Measurements from ENCODE around the gene PPP6R3. TPM values are rescaled to one million over a fixed set of nuclear protein-coding genes. Genes with fewer than 3 reads are reported as not detected.

The PPP6R3 gene
- total and polyA plus RNA-seq, 2 of the 8 experiments (the other 6 are each of a cell fraction or from before 2014, with no cell fraction given), result 44.6 to 150 TPM

GRCh38 chr11:68552542-68552941 is 92.0 kb downstream of the PPP6R3 start:
- Histone ChIP-seq H3K4me2 (ENCODE audit: insufficient read depth in 1 of 2, low read depth in 2 of 2, low read length in 2 of 2) (no peak overlapping the region), H2BK5ac (ENCODE audit: low read depth, low read length) (no peak overlapping the region), H2AFZ (ENCODE audit: low read length) (no peak overlapping the region), H3K23me2 (ENCODE audit: low read depth, low read length) (no peaks in the 10 kb centered on the region), H2BK20ac (ENCODE audit: low read length) (no peak overlapping the region), H2BK12ac (ENCODE audit: low read depth, low read length) (no peak overlapping the region), H4K8ac (ENCODE audit: extremely low read depth, insufficient read depth, low read length) (no peak overlapping the region), H3K4ac (replicated peaks; ENCODE audit: insufficient read length, low read depth, low read length) (no peak overlapping the region), H3K4me1 (replicated peaks in 1 of 4; ENCODE audit: control insufficient read depth in 3 of 4, insufficient read depth in 4 of 4, low read length in 3 of 4) (no peaks in the 10 kb centered on the region), H4K20me1 (replicated peaks in 1 of 2; ENCODE audit: control insufficient read depth in 1 of 2, insufficient read depth in 2 of 2, low read length in 2 of 2) (peaks cover 0 to 8% of the 10 kb centered on the region in 2 experiments), H3K36me3 (ENCODE audit: control insufficient read depth in 2 of 4, insufficient read depth in 4 of 4, low read length in 3 of 4) (peaks cover 10 to 50% (median 19%) of the 10 kb centered on the region in 4 experiments), H3K56ac (replicated peaks; ENCODE audit: insufficient read length, low read depth, low read length) (no peak overlapping the region), H3K9me3 (ENCODE audit: insufficient read depth in 2 of 2, low read depth in 1 of 2, low read length in 1 of 2) (no peaks in the 10 kb centered on the region), H3K79me2 (ENCODE audit: control insufficient read depth in 1 of 2, insufficient read depth in 2 of 2, low read length in 2 of 2) (peaks cover 0 to 51% of the 10 kb centered on the region in 2 experiments; a peak in 2 of 4 replicates), H3K27me3 (replicated peaks in 1 of 4; ENCODE audit: control insufficient read depth in 3 of 4, extremely low read depth in 1 of 4, insufficient read depth in 3 of 4, low read length in 3 of 4) (no peaks in the 10 kb centered on the region), H3K14ac (ENCODE audit: insufficient read length) (no peak overlapping the region), H3K9ac (replicated peaks in 1 of 4; ENCODE audit: extremely low read depth in 1 of 4, low read depth in 3 of 4, low read length in 3 of 4) (no peak overlapping the region), H2BK15ac (ENCODE audit: low read length) (no peak overlapping the region), H3K79me1 (ENCODE audit: low read depth, low read length) (peaks cover 5% of the 10 kb centered on the region), H2BK120ac (replicated peaks; ENCODE audit: low read depth, low read length) (no peak overlapping the region), H3K23ac (ENCODE audit: insufficient read length) (no peak overlapping the region), H4K91ac (replicated peaks; ENCODE audit: insufficient read length, low read length) (no peak overlapping the region), H3K18ac (ENCODE audit: extremely low read depth, low read length) (no peak overlapping the region), H4K5ac (ENCODE audit: insufficient read length, low read depth, low read length) (no peak overlapping the region), H2AK5ac (ENCODE audit: low read depth, low read length) (no peak overlapping the region), H3K27ac (ENCODE audit: low read depth, low read length) (no peak overlapping the region), H3K4me3 (ENCODE audit: extremely low read depth in 1 of 4, insufficient read depth in 2 of 4, low read depth in 3 of 4, low read length in 4 of 4) (no peak overlapping the region)
- WGBS, 2 experiments (ENCODE audit: extremely low coverage in 1 of 2, insufficient coverage in 1 of 2, insufficient read length in 1 of 2, insufficient replicate concordance in 2 of 2, low coverage in 1 of 2, low lambda C conversion rate in 2 of 2, missing lambda C conversion rate in 1 of 2), result 97% methylated on average over 2 of the region's 2 CpGs; no CpG with 5 or more reads in 1 of the 2 experiments
- DNase-seq (ENCODE audit: low read depth in 1 of 2, low spot score in 2 of 2) (no peak), FAIRE-seq (no peak)
- CTCF ChIA-PET (ENCODE audit: partially characterized antibody), result no interaction called here
- no peak for TF ChIP-seq CEBPB (IDR thresholded peaks at IDR 0.05; ENCODE audit: low read depth, low read length)
- no peak for TF ChIP-seq CHD1 (IDR thresholded peaks at IDR 0.05; ENCODE audit: low read depth, low read length)
- no peak for TF ChIP-seq PHF8 (conservative IDR thresholded peaks at IDR 0.05; ENCODE audit: low read depth, low read length)
- POLR2A ChIA-PET (ENCODE audit: partially characterized antibody), result interaction anchor here (1.4 kb wide), 1 partner anchor 8 kb away, joined by 4 read pairs; no protein-coding TSS in a partner anchor
